Endothelial cell of umbilical vein (primary cell): ENCODE data around the gene RAC3.

Experiments used
- CTCF ChIP-seq, 2 donors: IDR thresholded peaks; 1 replicate in 1 of 2; 2 replicates in 1 of 2; pipeline ENCODE4 v1.5.1; 2011; ENCODE audit warnings: low read length in 2 of 2, mild to moderate bottlenecking in 2 of 2, moderate library complexity in 2 of 2, control low read depth in 1 of 2, inconsistent platforms in 1 of 2, low read depth in 1 of 2; ENCODE audit not compliant: insufficient read depth in 1 of 2; ENCODE audit errors: extremely low read depth in 1 of 2
- EZH2 ChIP-seq: IDR thresholded peaks from 2 replicates; pipeline ENCODE4 v1.6.1; 2012; ENCODE audit warnings: borderline replicate concordance, low read depth, mild to moderate bottlenecking, moderate library complexity, low read length, inconsistent platforms; ENCODE audit not compliant: severe bottlenecking
- FOS ChIP-seq: IDR thresholded peaks from 2 replicates; pipeline ENCODE4 v1.6.1; 2011; ENCODE audit warnings: mild to moderate bottlenecking, low read length, moderate library complexity, borderline replicate concordance; ENCODE audit not compliant: insufficient read depth
- GATA2 ChIP-seq: IDR thresholded peaks from 2 replicates; pipeline ENCODE4 v1.7.0; 2011; ENCODE audit warnings: low read depth, mild to moderate bottlenecking, moderate library complexity, mixed read lengths, low read length; ENCODE audit not compliant: insufficient read length, insufficient read depth
- POLR2A ChIP-seq: IDR thresholded peaks from 2 replicates; pipeline ENCODE4 v1.6.1; 2012; ENCODE audit warnings: low read depth, mild to moderate bottlenecking, control low read depth, low read length
- POLR2AphosphoS5 ChIP-seq: IDR thresholded peaks from 2 replicates; pipeline ENCODE4 v1.6.1; 2012; ENCODE audit warnings: low read depth, mild to moderate bottlenecking, control low read depth, low read length, moderate library complexity; ENCODE audit not compliant: insufficient read depth
- TF ChIP-seq, protein P1 (sequence below): IDR thresholded peaks from 2 replicates; pipeline ENCODE4 v1.6.1; 2011; ENCODE audit not compliant: insufficient read depth, insufficient read length

GRCh38 chr17:82028246-82028645 lies 3.2 kb upstream of the RAC3 start:
- no peak for TF ChIP-seq FOS
- TF ChIP-seq, protein P1, sequence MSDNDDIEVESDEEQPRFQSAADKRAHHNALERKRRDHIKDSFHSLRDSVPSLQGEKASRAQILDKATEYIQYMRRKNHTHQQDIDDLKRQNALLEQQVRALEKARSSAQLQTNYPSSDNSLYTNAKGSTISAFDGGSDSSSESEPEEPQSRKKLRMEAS, result no peak
- no peak for TF ChIP-seq CTCF (IDR thresholded peaks at IDR 0.05; ENCODE audit: extremely low read depth in 1 of 2, insufficient read depth in 1 of 2, low read depth in 1 of 2, low read length in 2 of 2)
- no peak for TF ChIP-seq POLR2A
- no peak for TF ChIP-seq POLR2AphosphoS5
- no peak for TF ChIP-seq GATA2
- no peak for TF ChIP-seq EZH2
